HG03135 (cell line): Measurements from ENCODE around the gene C19orf25.

Experiments used
- ATAC-seq: cut with Tn5 transposase; IDR thresholded peaks from one replicate; pipeline ENCODE4 v1.9.1; 2021; ENCODE audit warnings: mild to moderate bottlenecking, moderate library complexity; ENCODE audit not compliant: unreplicated experiment

Gene C19orf25

GRCh38 chr19:1434040-1434366 is 45.0 kb downstream of the C19orf25 start:
- ATAC-seq = no peak

- no peak for ATAC-seq
These were observed 45.6 kb downstream of the C19orf25 start for GRCh38 chr19:1433119-1434039.

- ATAC-seq = no peak
These were observed 46.5 kb downstream of the C19orf25 start for GRCh38 chr19:1432507-1432887.

- ATAC-seq = no peak
These were observed 47.1 kb downstream of the C19orf25 start for GRCh38 chr19:1431759-1432506.

GRCh38 chr19:1430246-1430645 is 48.8 kb downstream of the C19orf25 start:
- ATAC-seq = no peak

- no peak for ATAC-seq
These were observed 49.3 kb downstream of the C19orf25 start for GRCh38 chr19:1429750-1430149.

GRCh38 chr19:1428738-1429391 is 50.1 kb downstream of the C19orf25 start:
- no peak for ATAC-seq

- ATAC-seq = no peak
These were observed 51.6 kb downstream of the C19orf25 start for GRCh38 chr19:1427221-1427920.

GRCh38 chr19:1426736-1427135 is 52.3 kb downstream of the C19orf25 start:
- no peak for ATAC-seq

- ATAC-seq = no peak
These were observed 53.1 kb downstream of the C19orf25 start for GRCh38 chr19:1425902-1426301.

- no peak for ATAC-seq
These were observed 53.7 kb downstream of the C19orf25 start for GRCh38 chr19:1425102-1425837.

- no peak for ATAC-seq
These were observed 54.6 kb downstream of the C19orf25 start for GRCh38 chr19:1424192-1424955.

GRCh38 chr19:1423436-1424191 is 55.4 kb downstream of the C19orf25 start:
- ATAC-seq = no peak
